GM12874 (cell line): ENCODE results near the gene STPG2.

Experiments used
- CTCF ChIP-seq: IDR thresholded peaks from 2 replicates; pipeline ENCODE4 v1.5.1; 2011; ENCODE audit warnings: low read depth, mild to moderate bottlenecking, control low read depth, low read length, moderate library complexity; ENCODE audit not compliant: insufficient read depth

STPG2 gene

GRCh38 chr4:97942951-97943350, 200.3 kb downstream of the STPG2 start:
- no peak for TF ChIP-seq CTCF

- TF ChIP-seq CTCF: no peak
Observed at GRCh38 chr4:97942137-97942536, 201.1 kb downstream of the STPG2 start.

- TF ChIP-seq CTCF: no peak
Observed at GRCh38 chr4:97938141-97938540, 205.1 kb downstream of the STPG2 start.

GRCh38 chr4:97924341-97924958, 218.8 kb downstream of the STPG2 start:
- no peak for TF ChIP-seq CTCF

- no peak for TF ChIP-seq CTCF
Observed at GRCh38 chr4:97923096-97923495, 220.2 kb downstream of the STPG2 start.

- TF ChIP-seq CTCF: no peak
Observed at GRCh38 chr4:97917115-97917514, 226.2 kb downstream of the STPG2 start.

GRCh38 chr4:97912156-97912555, 231.1 kb downstream of the STPG2 start:
- TF ChIP-seq CTCF: no peak
